HG02642 (cell line): Measurements from ENCODE around the gene SLC38A10.
"Not testable (repeated sequence)": the region's sequence is repeated elsewhere in the genome, so short reads cannot be mapped to it uniquely, and the experiment has no call there.

Source experiments
- ATAC-seq: cut with Tn5 transposase; IDR thresholded peaks from one replicate; pipeline ENCODE4 v1.9.1; 2021; ENCODE audit warnings: mild to moderate bottlenecking; ENCODE audit not compliant: unreplicated experiment, poor library complexity

Gene SLC38A10

GRCh38 chr17:81314398-81315081, 19.4 kb upstream of the SLC38A10 start:
- no peak for ATAC-seq

GRCh38 chr17:81313776-81314397, 18.8 kb upstream of the SLC38A10 start:
- ATAC-seq = no peak

GRCh38 chr17:81312624-81313325, 17.7 kb upstream of the SLC38A10 start:
- no peak for ATAC-seq

- ATAC-seq = no peak
Observed at GRCh38 chr17:81311946-81312345, 16.8 kb upstream of the SLC38A10 start.

GRCh38 chr17:81310949-81311550, 15.9 kb upstream of the SLC38A10 start:
- no peak for ATAC-seq

GRCh38 chr17:81309859-81310839, 15.0 kb upstream of the SLC38A10 start:
- no peak for ATAC-seq

- ATAC-seq = no peak
Observed at GRCh38 chr17:81309140-81309858, 14.2 kb upstream of the SLC38A10 start.

- not testable (repeated sequence) for ATAC-seq
Observed at GRCh38 chr17:81308784-81309139, 13.7 kb upstream of the SLC38A10 start.

- no peak for ATAC-seq
Observed at GRCh38 chr17:81307636-81308560, 12.8 kb upstream of the SLC38A10 start.

GRCh38 chr17:81306898-81307510, 11.9 kb upstream of the SLC38A10 start:
- ATAC-seq = no peak

GRCh38 chr17:81306491-81306890, 11.4 kb upstream of the SLC38A10 start:
- ATAC-seq = no peak

GRCh38 chr17:81305051-81305630, 10.0 kb upstream of the SLC38A10 start:
- no peak for ATAC-seq

GRCh38 chr17:81304196-81305015, 9.3 kb upstream of the SLC38A10 start:
- ATAC-seq = no peak

- ATAC-seq = no peak
Observed at GRCh38 chr17:81303385-81303784, 8.3 kb upstream of the SLC38A10 start.

- no peak for ATAC-seq
Observed at GRCh38 chr17:81302861-81303333, 7.8 kb upstream of the SLC38A10 start.

GRCh38 chr17:81302324-81302723, 7.2 kb upstream of the SLC38A10 start:
- no peak for ATAC-seq
